ENCODE measurements around the gene JMJD4. TPM values are rescaled to one million over a fixed set of nuclear protein-coding genes. Genes with fewer than 3 reads are reported as not detected.

Gene JMJD4
- total and polyA plus RNA-seq, 9 of the 15 experiments (the other 6 are each of a cell fraction or from before 2014, with no cell fraction given) = 1.4 to 42.6 (median 29.2) TPM

DNA sequence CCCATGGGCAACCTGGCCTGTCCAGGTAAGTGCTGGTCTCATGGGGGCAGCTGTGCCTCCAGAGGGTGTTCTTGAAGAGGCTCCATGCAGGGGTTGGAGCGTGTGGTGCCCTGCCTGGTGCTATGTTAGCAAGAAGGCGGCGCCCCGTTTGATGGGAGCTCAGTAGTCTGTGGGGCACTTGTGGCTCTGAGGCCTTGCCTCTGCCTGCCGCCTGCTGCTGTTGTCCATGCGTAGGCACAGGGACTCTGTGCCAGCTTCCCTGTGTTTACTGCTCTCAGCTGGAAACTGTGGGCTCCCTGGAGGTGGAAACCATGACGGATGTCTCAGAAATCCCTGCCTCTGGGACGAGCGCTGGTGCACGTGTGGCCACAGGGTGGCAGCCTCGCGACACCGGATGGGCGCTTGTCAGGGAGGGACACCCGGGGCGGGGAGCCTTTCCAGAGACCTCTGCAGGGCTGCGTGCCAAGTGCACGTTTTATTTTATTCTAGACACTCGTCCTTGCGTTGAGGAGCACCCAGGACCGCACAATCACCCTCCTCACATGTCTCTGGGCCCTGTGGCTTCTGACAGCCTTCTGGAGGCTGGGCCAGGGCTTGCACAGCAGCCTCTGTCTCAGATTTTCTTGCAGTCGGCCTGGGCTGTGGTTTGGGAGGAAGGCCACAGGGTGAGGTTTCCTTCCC, 27.3 kb upstream of the JMJD4 start (continued):
- TF ChIP-seq E2F3 (CRISPR knock-in tag; IDR thresholded peaks at IDR 0.05) (no peak), RBM22 (IDR thresholded peaks at IDR 0.05; ENCODE audit: low read depth, low read length, poor library complexity, severe bottlenecking) (no peak), TSC22D4 (tag; IDR thresholded peaks at IDR 0.05) (no peak), MBD2 (IDR thresholded peaks at IDR 0.05; ENCODE audit: borderline replicate concordance, low read depth) (no peak), POLR2A (conservative IDR thresholded peaks at IDR 0.05) (no peak), ZNF347 (CRISPR knock-in tag; IDR thresholded peaks at IDR 0.05; ENCODE audit: low read depth) (no peak), BDP1 (IDR thresholded peaks at IDR 0.05; ENCODE audit: insufficient read depth, insufficient read length) (no peak), CEBPG (CRISPR knock-in tag; IDR thresholded peaks at IDR 0.05) (no peak), CEBPG (tag; conservative IDR thresholded peaks at IDR 0.05 in 1 of 2, IDR thresholded peaks at IDR 0.05 in 1 of 2) (no peak)
- TF ChIP-seq, protein P1, sequence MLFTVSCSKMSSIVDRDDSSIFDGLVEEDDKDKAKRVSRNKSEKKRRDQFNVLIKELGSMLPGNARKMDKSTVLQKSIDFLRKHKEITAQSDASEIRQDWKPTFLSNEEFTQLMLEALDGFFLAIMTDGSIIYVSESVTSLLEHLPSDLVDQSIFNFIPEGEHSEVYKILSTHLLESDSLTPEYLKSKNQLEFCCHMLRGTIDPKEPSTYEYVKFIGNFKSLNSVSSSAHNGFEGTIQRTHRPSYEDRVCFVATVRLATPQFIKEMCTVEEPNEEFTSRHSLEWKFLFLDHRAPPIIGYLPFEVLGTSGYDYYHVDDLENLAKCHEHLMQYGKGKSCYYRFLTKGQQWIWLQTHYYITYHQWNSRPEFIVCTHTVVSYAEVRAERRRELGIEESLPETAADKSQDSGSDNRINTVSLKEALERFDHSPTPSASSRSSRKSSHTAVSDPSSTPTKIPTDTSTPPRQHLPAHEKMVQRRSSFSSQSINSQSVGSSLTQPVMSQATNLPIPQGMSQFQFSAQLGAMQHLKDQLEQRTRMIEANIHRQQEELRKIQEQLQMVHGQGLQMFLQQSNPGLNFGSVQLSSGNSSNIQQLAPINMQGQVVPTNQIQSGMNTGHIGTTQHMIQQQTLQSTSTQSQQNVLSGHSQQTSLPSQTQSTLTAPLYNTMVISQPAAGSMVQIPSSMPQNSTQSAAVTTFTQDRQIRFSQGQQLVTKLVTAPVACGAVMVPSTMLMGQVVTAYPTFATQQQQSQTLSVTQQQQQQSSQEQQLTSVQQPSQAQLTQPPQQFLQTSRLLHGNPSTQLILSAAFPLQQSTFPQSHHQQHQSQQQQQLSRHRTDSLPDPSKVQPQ (CRISPR knock-in tag; IDR thresholded peaks at IDR 0.05; ENCODE audit: borderline replicate concordance) = no peak
- TF ChIP-seq, protein P2, sequence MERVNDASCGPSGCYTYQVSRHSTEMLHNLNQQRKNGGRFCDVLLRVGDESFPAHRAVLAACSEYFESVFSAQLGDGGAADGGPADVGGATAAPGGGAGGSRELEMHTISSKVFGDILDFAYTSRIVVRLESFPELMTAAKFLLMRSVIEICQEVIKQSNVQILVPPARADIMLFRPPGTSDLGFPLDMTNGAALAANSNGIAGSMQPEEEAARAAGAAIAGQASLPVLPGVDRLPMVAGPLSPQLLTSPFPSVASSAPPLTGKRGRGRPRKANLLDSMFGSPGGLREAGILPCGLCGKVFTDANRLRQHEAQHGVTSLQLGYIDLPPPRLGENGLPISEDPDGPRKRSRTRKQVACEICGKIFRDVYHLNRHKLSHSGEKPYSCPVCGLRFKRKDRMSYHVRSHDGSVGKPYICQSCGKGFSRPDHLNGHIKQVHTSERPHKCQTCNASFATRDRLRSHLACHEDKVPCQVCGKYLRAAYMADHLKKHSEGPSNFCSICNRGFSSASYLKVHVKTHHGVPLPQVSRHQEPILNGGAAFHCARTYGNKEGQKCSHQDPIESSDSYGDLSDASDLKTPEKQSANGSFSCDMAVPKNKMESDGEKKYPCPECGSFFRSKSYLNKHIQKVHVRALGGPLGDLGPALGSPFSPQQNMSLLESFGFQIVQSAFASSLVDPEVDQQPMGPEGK (CRISPR knock-in tag; IDR thresholded peaks at IDR 0.05; ENCODE audit: borderline replicate concordance) = no peak
- TF ChIP-seq, protein P3, sequence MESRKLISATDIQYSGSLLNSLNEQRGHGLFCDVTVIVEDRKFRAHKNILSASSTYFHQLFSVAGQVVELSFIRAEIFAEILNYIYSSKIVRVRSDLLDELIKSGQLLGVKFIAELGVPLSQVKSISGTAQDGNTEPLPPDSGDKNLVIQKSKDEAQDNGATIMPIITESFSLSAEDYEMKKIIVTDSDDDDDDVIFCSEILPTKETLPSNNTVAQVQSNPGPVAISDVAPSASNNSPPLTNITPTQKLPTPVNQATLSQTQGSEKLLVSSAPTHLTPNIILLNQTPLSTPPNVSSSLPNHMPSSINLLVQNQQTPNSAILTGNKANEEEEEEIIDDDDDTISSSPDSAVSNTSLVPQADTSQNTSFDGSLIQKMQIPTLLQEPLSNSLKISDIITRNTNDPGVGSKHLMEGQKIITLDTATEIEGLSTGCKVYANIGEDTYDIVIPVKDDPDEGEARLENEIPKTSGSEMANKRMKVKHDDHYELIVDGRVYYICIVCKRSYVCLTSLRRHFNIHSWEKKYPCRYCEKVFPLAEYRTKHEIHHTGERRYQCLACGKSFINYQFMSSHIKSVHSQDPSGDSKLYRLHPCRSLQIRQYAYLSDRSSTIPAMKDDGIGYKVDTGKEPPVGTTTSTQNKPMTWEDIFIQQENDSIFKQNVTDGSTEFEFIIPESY (CRISPR knock-in tag; IDR thresholded peaks at IDR 0.05) = no peak
- TF ChIP-seq, protein P4, sequence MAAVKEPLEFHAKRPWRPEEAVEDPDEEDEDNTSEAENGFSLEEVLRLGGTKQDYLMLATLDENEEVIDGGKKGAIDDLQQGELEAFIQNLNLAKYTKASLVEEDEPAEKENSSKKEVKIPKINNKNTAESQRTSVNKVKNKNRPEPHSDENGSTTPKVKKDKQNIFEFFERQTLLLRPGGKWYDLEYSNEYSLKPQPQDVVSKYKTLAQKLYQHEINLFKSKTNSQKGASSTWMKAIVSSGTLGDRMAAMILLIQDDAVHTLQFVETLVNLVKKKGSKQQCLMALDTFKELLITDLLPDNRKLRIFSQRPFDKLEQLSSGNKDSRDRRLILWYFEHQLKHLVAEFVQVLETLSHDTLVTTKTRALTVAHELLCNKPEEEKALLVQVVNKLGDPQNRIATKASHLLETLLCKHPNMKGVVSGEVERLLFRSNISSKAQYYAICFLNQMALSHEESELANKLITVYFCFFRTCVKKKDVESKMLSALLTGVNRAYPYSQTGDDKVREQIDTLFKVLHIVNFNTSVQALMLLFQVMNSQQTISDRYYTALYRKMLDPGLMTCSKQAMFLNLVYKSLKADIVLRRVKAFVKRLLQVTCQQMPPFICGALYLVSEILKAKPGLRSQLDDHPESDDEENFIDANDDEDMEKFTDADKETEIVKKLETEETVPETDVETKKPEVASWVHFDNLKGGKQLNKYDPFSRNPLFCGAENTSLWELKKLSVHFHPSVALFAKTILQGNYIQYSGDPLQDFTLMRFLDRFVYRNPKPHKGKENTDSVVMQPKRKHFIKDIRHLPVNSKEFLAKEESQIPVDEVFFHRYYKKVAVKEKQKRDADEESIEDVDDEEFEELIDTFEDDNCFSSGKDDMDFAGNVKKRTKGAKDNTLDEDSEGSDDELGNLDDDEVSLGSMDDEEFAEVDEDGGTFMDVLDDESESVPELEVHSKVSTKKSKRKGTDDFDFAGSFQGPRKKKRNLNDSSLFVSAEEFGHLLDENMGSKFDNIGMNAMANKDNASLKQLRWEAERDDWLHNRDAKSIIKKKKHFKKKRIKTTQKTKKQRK (IDR thresholded peaks at IDR 0.05; ENCODE audit: borderline replicate concordance, low read depth, low read length) = no peak
